Measurements from ENCODE around the gene RGS17.

RGS17 gene, protein sequence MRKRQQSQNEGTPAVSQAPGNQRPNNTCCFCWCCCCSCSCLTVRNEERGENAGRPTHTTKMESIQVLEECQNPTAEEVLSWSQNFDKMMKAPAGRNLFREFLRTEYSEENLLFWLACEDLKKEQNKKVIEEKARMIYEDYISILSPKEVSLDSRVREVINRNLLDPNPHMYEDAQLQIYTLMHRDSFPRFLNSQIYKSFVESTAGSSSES

DNA sequence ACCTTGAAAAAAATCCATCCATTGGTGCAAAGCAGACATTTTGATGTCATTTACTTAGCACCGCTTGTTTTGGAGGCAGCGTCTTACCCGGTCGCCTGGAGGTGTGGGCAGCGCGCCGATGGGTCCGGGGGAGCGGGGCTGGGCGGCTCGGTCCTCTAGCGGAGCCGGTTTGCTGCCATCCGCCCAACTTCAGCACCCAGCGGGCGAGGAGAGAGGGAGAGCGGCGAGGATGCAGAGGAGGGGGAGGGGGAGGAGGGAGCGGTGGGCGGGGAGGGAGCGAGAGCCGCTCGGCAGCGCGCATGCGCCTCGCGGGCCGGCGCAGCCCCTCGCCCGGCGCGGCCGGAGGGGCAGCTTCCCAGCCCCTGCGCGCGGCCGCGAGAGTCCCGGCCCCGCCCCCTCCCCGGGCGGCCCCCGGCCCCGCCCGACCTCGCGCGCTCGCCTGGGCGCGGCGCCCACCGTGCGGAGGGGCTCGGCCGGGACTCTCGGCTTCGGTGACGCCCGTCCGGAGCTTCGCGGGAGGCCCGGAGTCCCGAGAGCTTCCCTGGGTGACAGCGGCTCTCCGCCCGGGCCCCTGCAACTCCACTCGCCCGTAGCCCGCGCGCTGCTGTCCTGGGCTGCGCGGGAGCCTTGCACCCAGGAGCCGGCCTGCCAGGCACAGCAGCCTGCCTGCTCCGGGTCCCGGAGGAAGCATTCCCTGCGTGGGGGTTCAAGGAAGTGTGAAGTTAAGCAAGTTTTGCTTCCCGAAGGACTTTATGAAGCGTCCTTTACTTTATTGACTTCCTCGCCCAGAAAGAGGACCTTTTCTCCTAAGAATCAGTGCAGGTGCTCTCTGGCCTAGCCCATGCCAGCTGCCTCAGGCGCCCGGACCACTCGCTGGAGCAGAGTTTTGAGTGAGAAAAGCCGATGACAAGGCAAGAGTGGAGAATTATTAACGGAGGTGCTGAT is at the start of gene RGS17:
TSS of gene RGS17 (minus strand) at position 246 of the 945 bp plus-strand sequence. CDS start 87,264 bp downstream, outside the sequence.
- H3K4me3 ChIP-seq (ENCODE audit: low read depth, low read length) = no peak within 1 kb of the TSS
- TF ChIP-seq, protein P1, sequence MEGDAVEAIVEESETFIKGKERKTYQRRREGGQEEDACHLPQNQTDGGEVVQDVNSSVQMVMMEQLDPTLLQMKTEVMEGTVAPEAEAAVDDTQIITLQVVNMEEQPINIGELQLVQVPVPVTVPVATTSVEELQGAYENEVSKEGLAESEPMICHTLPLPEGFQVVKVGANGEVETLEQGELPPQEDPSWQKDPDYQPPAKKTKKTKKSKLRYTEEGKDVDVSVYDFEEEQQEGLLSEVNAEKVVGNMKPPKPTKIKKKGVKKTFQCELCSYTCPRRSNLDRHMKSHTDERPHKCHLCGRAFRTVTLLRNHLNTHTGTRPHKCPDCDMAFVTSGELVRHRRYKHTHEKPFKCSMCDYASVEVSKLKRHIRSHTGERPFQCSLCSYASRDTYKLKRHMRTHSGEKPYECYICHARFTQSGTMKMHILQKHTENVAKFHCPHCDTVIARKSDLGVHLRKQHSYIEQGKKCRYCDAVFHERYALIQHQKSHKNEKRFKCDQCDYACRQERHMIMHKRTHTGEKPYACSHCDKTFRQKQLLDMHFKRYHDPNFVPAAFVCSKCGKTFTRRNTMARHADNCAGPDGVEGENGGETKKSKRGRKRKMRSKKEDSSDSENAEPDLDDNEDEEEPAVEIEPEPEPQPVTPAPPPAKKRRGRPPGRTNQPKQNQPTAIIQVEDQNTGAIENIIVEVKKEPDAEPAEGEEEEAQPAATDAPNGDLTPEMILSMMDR (IDR thresholded peaks at IDR 0.05; ENCODE audit: borderline replicate concordance, insufficient read depth, low read depth, low read length) = no peak

DNA sequence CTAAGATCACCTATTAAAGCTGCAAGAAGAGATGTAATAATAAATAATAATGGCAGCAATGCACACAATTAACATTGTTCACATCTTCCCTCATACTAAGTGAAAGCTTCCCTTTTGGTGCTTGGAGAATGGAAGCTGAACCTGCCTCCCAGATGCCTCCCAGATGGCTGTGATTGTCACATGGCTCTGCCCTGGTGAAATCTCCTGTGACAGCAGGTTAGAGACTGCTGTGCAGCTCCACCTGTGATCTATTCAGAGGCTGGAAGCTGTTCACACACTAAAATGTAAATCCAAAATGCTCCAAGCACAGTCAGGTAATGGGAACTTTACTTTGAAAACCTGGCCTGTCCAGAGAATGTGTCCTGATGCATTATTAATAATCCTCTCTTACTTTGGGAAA is 41.7 kb upstream of the RGS17 start:
- no peak overlapping the region for H3K4me3 ChIP-seq (ENCODE audit: low read depth, low read length)
- TF ChIP-seq, protein P1 (IDR thresholded peaks at IDR 0.05; ENCODE audit: borderline replicate concordance, insufficient read depth, low read depth, low read length) = no peak

DNA sequence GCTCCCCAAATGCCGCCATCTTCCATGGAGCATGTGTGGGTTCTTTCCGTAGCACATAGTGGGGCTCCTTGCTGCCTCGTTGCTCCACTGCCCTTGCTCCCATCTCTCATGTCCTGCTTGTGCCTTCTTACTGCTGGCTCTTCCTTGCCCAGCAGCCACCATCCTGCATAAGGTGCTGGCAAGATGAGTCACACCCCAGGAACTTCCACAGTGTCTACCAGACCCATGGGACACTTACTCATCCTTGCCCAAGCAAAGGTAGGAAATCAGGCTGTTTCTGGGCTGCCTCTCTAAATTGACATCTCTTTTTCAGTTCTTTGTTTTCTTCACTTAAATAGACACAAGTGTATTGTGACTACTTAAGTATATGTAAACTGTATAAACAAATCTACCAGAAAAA is 39.4 kb upstream of the RGS17 start:
- H3K4me3 ChIP-seq (ENCODE audit: low read depth, low read length) = no peak overlapping the region
- TF ChIP-seq, protein P1 (IDR thresholded peaks at IDR 0.05; ENCODE audit: borderline replicate concordance, insufficient read depth, low read depth, low read length) = no peak

DNA sequence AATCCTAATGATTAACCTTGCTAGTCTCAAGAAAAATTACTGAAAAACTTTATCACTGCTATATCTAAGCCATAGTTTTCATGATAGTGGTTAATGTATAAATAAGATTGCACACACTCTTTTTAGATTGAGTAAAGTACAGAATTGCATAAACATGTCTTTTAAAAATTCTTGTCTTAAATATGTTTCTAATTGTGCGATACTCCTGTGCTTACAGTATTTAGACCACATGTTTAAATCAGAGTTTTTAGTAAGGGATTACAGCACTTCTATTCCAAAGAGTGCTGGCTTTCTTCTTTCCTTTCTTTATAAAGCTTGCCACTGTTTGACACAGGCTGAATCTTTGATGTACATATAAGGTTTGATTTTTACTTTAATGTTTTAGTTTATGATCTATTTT is 36.8 kb upstream of the RGS17 start:
- H3K4me3 ChIP-seq (ENCODE audit: low read depth, low read length) = no peak overlapping the region
- TF ChIP-seq, protein P1 (IDR thresholded peaks at IDR 0.05; ENCODE audit: borderline replicate concordance, insufficient read depth, low read depth, low read length) = no peak

DNA sequence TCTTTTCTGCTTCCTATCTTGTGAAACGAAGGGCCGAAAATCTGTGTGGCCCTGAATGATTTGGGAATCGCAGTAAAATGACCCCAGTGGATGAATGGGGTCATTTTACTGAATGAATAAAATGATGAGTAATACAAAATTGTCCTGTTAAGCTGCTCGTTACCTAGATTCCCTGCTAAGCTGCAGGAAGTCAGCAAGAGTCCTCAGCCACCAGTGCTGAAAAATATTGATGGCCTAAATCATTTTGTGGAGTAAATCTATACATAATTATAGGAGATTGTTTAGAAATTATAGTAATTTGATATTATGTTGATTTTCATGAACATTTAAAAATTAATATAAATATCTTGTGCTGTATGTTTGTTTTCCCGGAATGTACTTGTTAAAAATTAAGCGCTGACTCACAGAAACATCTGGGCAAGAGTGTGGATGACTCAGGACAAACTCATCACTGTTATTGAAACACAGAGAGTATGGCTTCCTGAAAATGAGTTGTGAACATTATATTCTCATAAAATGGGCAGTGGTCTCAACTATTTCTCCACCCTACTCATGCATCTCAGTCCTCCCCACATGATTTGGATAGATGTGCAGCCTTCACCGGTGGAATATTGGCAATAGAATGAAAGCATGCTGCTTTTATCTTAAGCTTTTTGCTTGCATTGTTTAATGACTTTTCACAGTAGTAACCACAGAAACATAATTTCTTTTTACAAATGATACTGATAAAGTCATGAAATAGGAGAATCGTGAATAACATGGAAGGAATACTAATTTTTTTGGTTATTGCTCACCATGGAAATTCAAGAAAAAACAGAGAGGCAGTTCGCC is 36.2 kb upstream of the RGS17 start:
- TF ChIP-seq, protein P1 (IDR thresholded peaks at IDR 0.05; ENCODE audit: borderline replicate concordance, insufficient read depth, low read depth, low read length) = no peak
- no peak overlapping the region for H3K4me3 ChIP-seq (ENCODE audit: low read depth, low read length)

DNA sequence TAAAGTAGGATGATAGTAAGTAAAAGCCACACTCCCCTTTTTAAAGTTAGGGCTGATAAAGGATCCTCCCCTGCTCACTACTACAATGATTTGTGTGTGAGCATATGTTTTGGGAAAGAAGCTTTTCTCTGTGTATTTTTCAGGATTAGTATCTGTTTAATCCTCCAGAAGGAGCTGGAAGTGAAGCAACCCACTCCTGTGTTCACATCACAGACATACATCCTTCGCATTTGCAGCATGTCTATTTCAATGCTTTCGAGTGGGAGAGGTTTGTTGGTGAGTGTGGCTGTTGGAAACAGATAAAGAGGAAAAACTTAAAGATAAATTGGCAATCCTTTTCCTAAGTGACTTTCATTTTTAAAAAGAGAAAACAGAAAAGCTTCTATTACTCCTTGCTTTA is 31.6 kb upstream of the RGS17 start:
- TF ChIP-seq, protein P1 (IDR thresholded peaks at IDR 0.05; ENCODE audit: borderline replicate concordance, insufficient read depth, low read depth, low read length) = no peak
- H3K4me3 ChIP-seq (ENCODE audit: low read depth, low read length) = no peak overlapping the region

Data from GM12875 (cell line).